Measurements from ENCODE around the gene TF.

Gene TF

DNA sequence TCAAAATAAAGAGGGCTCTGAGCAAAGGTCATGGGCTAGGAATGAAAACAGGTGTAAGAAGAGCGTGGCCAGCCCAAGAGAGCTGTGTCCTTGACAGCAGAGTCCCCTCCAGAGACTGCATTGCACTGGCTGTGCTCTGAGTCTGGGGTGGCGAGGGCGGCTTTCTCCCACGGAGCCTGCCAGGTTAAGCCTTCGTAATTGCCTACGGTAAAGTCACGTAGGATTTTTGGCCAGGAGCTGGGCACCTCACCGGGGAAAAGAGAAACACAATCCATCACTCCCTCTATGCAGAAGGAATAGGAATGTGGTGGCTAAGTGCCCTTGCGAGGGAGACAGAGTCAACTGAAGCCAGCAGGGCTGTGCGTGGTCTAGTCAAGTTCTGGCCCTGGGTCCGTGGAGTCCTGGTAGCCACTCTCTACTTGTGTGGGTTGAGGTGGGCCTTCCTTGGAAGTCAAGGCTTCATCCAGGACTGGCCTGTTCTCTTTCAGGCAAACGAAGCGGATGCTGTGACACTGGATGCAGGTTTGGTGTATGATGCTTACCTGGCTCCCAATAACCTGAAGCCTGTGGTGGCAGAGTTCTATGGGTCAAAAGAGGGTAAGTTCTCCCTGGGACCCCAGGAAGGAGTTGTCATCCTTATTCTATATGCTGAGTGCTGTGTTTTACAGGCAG, 7.0 kb downstream of the TF start:
- in situ Hi-C loops (cut with HindIII; ENCODE audit: low pct_unique_long_range_greater_than_20kb, low sequenced_read_pairs) = no loop called here
- DNase-seq (ENCODE audit: low read depth in 1 of 2, low spot score in 1 of 2) = no peak
- TF ChIP-seq JUND (IDR thresholded peaks at IDR 0.05; ENCODE audit: low read depth) = no peak

DNA sequence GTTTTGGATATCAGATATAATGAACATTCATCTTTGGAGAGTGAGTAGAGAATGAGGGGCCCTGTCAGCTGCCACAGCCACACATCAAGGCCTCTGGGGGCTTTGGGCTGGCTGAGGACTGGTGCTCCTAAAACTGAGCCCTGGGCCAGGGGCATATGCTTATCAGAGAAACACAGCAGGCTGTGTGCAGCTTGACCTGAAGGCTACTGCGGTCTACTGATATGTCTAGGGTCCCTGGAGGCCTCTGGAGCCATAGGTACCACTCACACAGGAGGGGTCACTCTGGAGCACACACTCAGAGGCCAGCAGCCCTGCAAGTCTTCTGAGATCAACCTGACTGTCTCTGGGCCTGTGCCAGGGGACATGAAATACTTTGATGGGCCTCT, 7.6 kb downstream of the TF start:
- DNase-seq (ENCODE audit: low read depth in 1 of 2, low spot score in 1 of 2) = no peak
- in situ Hi-C loops (cut with HindIII; ENCODE audit: low pct_unique_long_range_greater_than_20kb, low sequenced_read_pairs) = no loop called here

GRCh38 chr3:133754455-133754854, 8.3 kb downstream of the TF start:
- TF ChIP-seq JUND (IDR thresholded peaks at IDR 0.05; ENCODE audit: low read depth) = no peak
- in situ Hi-C loops (cut with HindIII; ENCODE audit: low pct_unique_long_range_greater_than_20kb, low sequenced_read_pairs) = no loop called here
- no peak for DNase-seq (ENCODE audit: low read depth in 1 of 2, low spot score in 1 of 2)

More for the DNA sequence above, 7.6 kb downstream of the TF start:
- no peak for TF ChIP-seq JUND (IDR thresholded peaks at IDR 0.05; ENCODE audit: low read depth)

GRCh38 chr3:133754973-133755828, 9.0 kb downstream of the TF start:
- no peak for DNase-seq (ENCODE audit: low read depth in 1 of 2, low spot score in 1 of 2)
- in situ Hi-C loops (cut with HindIII; ENCODE audit: low pct_unique_long_range_greater_than_20kb, low sequenced_read_pairs) = no loop called here
- TF ChIP-seq JUND (IDR thresholded peaks at IDR 0.05; ENCODE audit: low read depth) = no peak

DNA sequence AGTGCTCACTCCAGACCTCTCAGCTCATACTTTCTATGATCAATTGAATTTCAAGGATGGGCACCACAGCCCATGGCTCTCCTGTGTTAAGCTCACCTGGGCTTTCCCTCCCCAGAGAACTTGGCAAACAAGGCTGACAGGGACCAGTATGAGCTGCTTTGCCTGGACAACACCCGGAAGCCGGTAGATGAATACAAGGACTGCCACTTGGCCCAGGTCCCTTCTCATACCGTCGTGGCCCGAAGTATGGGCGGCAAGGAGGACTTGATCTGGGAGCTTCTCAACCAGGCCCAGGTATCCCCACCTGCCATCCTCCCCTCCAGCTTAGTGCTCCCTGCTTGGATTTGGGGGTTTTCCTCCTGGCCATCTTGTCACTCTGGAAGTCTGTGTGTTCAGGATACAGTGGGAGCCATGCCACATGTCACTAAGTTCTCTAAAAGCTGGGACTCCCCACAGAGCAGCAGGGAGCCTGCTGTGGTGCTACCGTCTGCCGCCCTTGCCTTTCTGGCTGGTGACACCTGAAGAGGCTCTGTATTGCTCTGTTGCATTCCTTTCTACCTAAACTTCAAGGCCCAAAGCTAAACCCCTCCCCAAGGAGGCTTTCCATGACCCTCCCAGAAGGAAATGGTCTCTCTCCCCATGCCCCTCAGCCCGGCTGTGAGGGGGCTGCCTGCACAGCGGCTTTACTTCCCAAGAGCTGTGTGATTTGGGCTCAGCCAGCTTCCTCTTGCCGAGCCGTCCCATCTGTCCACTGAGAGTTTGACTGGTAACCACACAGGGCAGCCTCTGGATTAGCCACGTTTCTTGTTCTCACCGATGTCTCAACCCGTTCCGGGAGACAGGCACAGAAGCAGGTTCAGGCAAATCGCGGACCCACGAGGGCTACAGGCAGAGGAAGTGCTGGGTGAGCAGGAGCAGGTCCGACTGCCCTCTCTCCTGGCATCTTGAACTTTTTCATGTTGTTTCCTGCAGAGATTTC, 10.8 kb downstream of the TF start:
- in situ Hi-C loops (cut with HindIII; ENCODE audit: low pct_unique_long_range_greater_than_20kb, low sequenced_read_pairs) = no loop called here

GRCh38 chr3:133757701-133758567, 11.7 kb downstream of the TF start:
- TF ChIP-seq JUND (IDR thresholded peaks at IDR 0.05; ENCODE audit: low read depth) = no peak
- DNase-seq (ENCODE audit: low read depth in 1 of 2, low spot score in 1 of 2) = no peak
- in situ Hi-C loops (cut with HindIII; ENCODE audit: low pct_unique_long_range_greater_than_20kb, low sequenced_read_pairs) = no loop called here

More for the DNA sequence above, 10.8 kb downstream of the TF start:
- TF ChIP-seq JUND (IDR thresholded peaks at IDR 0.05; ENCODE audit: low read depth) = no peak
- no peak for DNase-seq (ENCODE audit: low read depth in 1 of 2, low spot score in 1 of 2)

DNA sequence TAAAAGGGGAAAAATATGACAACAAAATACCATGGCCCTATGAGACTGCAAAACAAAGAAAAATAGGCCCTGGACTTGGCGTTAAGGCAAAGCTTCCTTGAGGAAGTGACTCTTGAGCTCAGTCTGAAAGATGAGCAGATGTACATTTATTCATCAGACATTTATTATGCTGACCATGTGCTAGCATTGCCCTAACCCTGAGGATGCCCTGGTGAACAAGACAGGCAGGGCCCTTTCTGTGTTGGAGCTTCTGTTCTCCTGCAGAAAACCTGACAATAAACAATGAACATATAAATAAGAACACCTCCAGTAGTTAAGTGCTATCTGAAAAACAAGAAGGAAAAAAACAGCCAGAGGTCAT, 12.4 kb downstream of the TF start:
- TF ChIP-seq JUND (IDR thresholded peaks at IDR 0.05; ENCODE audit: low read depth) = no peak
- in situ Hi-C loops (cut with HindIII; ENCODE audit: low pct_unique_long_range_greater_than_20kb, low sequenced_read_pairs) = no loop called here

DNA sequence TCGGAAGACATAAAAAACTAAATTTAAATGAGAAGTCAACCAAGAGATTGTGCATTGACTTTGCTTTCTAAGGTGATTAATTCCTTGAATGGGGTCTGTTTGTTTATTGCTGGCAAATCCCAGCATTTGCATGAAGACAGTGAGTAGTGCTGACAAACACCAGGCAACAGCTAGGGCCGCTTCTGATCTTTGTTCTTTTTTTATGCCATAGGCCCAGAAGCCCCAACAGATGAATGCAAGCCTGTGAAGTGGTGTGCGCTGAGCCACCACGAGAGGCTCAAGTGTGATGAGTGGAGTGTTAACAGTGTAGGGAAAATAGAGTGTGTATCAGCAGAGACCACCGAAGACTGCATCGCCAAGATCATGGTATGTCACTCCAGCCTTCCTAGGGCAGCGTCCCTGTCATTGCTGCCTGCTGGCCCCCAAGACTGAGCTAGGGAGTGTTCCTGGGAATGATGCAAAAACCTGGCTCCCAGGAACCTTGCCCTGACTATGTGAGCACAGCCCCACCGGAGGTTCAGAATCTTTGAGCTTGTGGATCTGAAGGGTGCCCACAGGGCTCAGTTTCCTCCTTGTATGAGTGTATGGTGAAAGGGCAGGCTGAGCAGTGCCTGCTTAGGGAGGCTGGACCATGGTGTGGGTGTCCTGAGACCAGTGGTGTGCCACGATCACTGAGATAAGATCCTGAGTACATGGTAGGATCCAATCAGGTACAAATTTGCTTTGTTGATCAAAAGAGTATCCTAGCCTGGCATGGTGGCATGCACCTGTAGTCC, 13.0 kb downstream of the TF start:
- TF ChIP-seq JUND (IDR thresholded peaks at IDR 0.05; ENCODE audit: low read depth) = no peak
- no peak for DNase-seq (ENCODE audit: low read depth in 1 of 2, low spot score in 1 of 2)
- in situ Hi-C loops (cut with HindIII; ENCODE audit: low pct_unique_long_range_greater_than_20kb, low sequenced_read_pairs) = no loop called here

More for the DNA sequence above, 12.4 kb downstream of the TF start:
- DNase-seq (ENCODE audit: low read depth in 1 of 2, low spot score in 1 of 2) = no peak

DNA sequence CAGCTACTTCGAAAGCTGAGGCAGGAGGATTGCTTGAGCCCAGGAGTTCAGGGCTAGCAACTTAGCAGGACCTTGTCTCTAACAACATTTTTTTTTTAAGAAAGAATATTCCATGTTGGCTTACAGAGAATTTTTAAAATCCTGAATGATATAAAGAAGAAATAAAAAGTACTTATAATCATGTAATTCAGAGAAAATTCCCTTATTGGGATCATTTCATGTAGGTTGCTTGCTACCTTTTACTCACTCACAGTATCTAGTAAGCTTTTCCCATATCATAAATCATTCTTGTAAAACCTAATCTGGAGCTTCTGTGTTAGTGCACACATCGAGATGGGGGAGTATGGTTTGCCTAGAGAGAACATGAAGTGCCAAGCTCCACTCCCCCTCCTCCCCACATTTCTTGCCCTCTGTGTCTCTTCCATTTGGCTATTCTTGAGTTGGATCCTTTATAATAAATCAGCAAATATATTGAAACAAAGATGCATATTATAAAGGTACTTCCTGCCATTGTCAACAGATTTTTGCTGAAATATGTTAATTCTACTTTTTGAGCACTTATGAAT, 13.6 kb downstream of the TF start:
- in situ Hi-C loops (cut with HindIII; ENCODE audit: low pct_unique_long_range_greater_than_20kb, low sequenced_read_pairs) = no loop called here
- TF ChIP-seq JUND (IDR thresholded peaks at IDR 0.05; ENCODE audit: low read depth) = no peak

DNA sequence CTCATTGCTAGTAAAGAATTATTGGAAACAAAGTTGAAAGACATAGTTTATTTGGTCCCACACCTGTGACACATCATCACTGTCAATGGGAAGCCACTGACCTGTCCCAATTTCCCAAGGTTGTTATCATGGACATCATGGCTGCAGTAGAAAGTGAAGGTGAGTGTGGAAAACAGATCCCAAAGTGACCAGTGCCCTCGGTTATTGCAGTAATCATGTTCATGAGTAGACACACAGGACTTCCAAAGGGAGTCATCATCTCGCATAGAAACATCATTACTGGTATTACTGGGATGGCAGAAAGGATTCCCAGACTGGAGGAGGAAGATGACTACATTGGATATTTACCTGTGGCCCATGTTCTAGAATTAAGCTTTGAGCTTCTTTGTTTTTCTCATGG, 14.7 kb downstream of the TF start:
- DNase-seq (ENCODE audit: low read depth in 1 of 2, low spot score in 1 of 2) = no peak
- in situ Hi-C loops (cut with HindIII; ENCODE audit: low pct_unique_long_range_greater_than_20kb, low sequenced_read_pairs) = no loop called here
- no peak for TF ChIP-seq JUND (IDR thresholded peaks at IDR 0.05; ENCODE audit: low read depth)

More for the DNA sequence above, 13.6 kb downstream of the TF start:
- DNase-seq (ENCODE audit: low read depth in 1 of 2, low spot score in 1 of 2) = no peak
